ENCODE data around the gene PRR33. TPM values are rescaled to one million over a fixed set of nuclear protein-coding genes. Genes with fewer than 3 reads are reported as not detected.

The PRR33 gene
- total RNA-seq, 2 experiments from 2014 or later = 0.07 to 0.12 TPM

GRCh38 chr11:1847926-1848639, 43.6 kb downstream of the PRR33 start:
- Mint-ChIP-seq H3K27me3 (ENCODE audit: low read depth) (no peaks in the 10 kb centered on the region), H3K36me3 (ENCODE audit: low read depth) (no peaks in the 10 kb centered on the region), H3K4me3 (no peak overlapping the region), H3K27ac (no peak overlapping the region), H3K9me3 (no peaks in the 10 kb centered on the region), H3K4me1 (ENCODE audit: low read depth) (peaks cover 89% of the 10 kb centered on the region)
- no peak for DNase-seq
- intact Hi-C loops (cut with micrococcal nuclease) = no loop called here
- CTCF ChIA-PET = interaction anchor here (1.0 to 3.1 kb wide), 5 partner anchors 153 to 302 kb away, joined by 4 to 14 read pairs (median 5); no protein-coding TSS in a partner anchor

GRCh38 chr11:1847006-1847735, 44.5 kb downstream of the PRR33 start:
- CTCF ChIA-PET = interaction anchor here (0.6 to 2.0 kb wide), 8 partner anchors 14 to 303 kb away, joined by 3 to 6 read pairs (median 4); no protein-coding TSS in a partner anchor
- intact Hi-C loops (cut with micrococcal nuclease) = no loop called here
- no peaks in the 10 kb centered on the region for H3K27me3 Mint-ChIP-seq (ENCODE audit: low read depth)
- H3K4me1 Mint-ChIP-seq (ENCODE audit: low read depth) = peaks cover 82% of the 10 kb centered on the region
- H3K36me3 Mint-ChIP-seq (ENCODE audit: low read depth) = no peaks in the 10 kb centered on the region
- no peaks in the 10 kb centered on the region for H3K9me3 Mint-ChIP-seq
- H3K27ac Mint-ChIP-seq = no peak overlapping the region
- no peak overlapping the region for H3K4me3 Mint-ChIP-seq
- DNase-seq = no peak

DNA sequence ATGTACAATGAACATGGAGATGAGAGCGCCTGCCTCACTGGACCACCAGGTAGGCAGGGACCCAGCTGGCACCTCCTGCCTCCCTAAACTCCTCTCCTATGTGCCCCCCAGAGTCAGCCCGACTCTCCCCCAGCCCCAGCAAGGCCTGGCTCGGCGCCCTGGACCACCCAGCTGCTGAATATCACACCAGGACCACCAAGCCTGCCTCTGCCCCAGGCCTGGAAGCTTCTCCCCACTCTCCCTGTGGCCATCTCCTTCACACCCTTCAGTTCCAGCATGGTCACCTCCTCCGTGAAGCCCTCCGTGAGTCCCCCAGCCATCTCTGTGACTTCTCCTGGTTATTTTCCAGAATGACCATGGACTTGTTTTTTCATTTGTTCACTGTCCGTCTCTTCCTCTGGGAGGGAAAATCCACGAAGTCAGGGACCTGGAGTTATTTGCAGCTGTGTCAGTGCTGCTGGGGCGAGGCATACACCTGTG, 45.2 kb downstream of the PRR33 start:
- H3K27ac Mint-ChIP-seq = no peak overlapping the region
- intact Hi-C loops (cut with micrococcal nuclease) = no loop called here
- H3K9me3 Mint-ChIP-seq = no peaks in the 10 kb centered on the region
- peaks cover 76% of the 10 kb centered on the region for H3K4me1 Mint-ChIP-seq (ENCODE audit: low read depth)
- CTCF ChIA-PET = interaction anchor here (1.0 to 1.7 kb wide), 3 partner anchors 14 to 156 kb away, joined by 3 to 6 read pairs (median 4); no protein-coding TSS in a partner anchor
- no peaks in the 10 kb centered on the region for H3K36me3 Mint-ChIP-seq (ENCODE audit: low read depth)
- no peak for DNase-seq
- no peaks in the 10 kb centered on the region for H3K27me3 Mint-ChIP-seq (ENCODE audit: low read depth)
- H3K4me3 Mint-ChIP-seq = no peak overlapping the region

GRCh38 chr11:1845561-1846452, 45.9 kb downstream of the PRR33 start:
- H3K4me3 Mint-ChIP-seq = no peak overlapping the region
- intact Hi-C loops (cut with micrococcal nuclease) = no loop called here

GRCh38 chr11:1845095-1845429, 46.6 kb downstream of the PRR33 start:
- Mint-ChIP-seq H3K27me3 (ENCODE audit: low read depth) (no peaks in the 10 kb centered on the region), H3K4me3 (peak overlapping the region; percentile 52), H3K36me3 (ENCODE audit: low read depth) (no peaks in the 10 kb centered on the region), H3K9me3 (no peaks in the 10 kb centered on the region), H3K4me1 (ENCODE audit: low read depth) (peaks cover 61% of the 10 kb centered on the region), H3K27ac (peak overlapping the region; percentile 5)
- intact Hi-C loops (cut with micrococcal nuclease) = no loop called here
- CTCF ChIA-PET = no interaction called here
- no peak for DNase-seq

More at GRCh38 chr11:1845561-1846452, 45.9 kb downstream of the PRR33 start:
- Mint-ChIP-seq H3K4me1 (ENCODE audit: low read depth) (peaks cover 69% of the 10 kb centered on the region), H3K9me3 (no peaks in the 10 kb centered on the region), H3K27me3 (ENCODE audit: low read depth) (no peaks in the 10 kb centered on the region), H3K36me3 (ENCODE audit: low read depth) (no peaks in the 10 kb centered on the region), H3K27ac (peak overlapping the region; percentile 5)
- DNase-seq = no peak
- CTCF ChIA-PET = interaction anchor here (0.7 kb wide), 1 partner anchor 152 kb away, joined by 3 read pairs; no protein-coding TSS in a partner anchor

GRCh38 chr11:1844221-1845094, 47.2 kb downstream of the PRR33 start:
- CTCF ChIA-PET = no interaction called here
- peaks cover 58% of the 10 kb centered on the region for H3K4me1 Mint-ChIP-seq (ENCODE audit: low read depth)
- intact Hi-C loops (cut with micrococcal nuclease) = loop anchor here (1.0 kb wide), 1 partner anchor 9 kb away; the partner anchor contains the start of gene LSP1
- peak overlapping the region; percentile 52 for H3K4me3 Mint-ChIP-seq
- H3K27me3 Mint-ChIP-seq (ENCODE audit: low read depth) = no peaks in the 10 kb centered on the region
- no peaks in the 10 kb centered on the region for H3K9me3 Mint-ChIP-seq
- no peaks in the 10 kb centered on the region for H3K36me3 Mint-ChIP-seq (ENCODE audit: low read depth)
- H3K27ac Mint-ChIP-seq = peak overlapping the region; percentile 66
- peak; percentile 73 for DNase-seq

- Mint-ChIP-seq H3K36me3 (ENCODE audit: low read depth) (no peaks in the 10 kb centered on the region), H3K4me1 (ENCODE audit: low read depth) (peaks cover 51% of the 10 kb centered on the region), H3K27ac (no peak overlapping the region), H3K9me3 (no peaks in the 10 kb centered on the region), H3K27me3 (ENCODE audit: low read depth) (no peaks in the 10 kb centered on the region), H3K4me3 (no peak overlapping the region)
- DNase-seq = no peak
- CTCF ChIA-PET = no interaction called here
- intact Hi-C loops (cut with micrococcal nuclease) = loop anchor here (1.0 kb wide), 1 partner anchor 10 kb away; the partner anchor contains the start of gene LSP1
These were observed 47.9 kb downstream of the PRR33 start for GRCh38 chr11:1843796-1844195.

DNA sequence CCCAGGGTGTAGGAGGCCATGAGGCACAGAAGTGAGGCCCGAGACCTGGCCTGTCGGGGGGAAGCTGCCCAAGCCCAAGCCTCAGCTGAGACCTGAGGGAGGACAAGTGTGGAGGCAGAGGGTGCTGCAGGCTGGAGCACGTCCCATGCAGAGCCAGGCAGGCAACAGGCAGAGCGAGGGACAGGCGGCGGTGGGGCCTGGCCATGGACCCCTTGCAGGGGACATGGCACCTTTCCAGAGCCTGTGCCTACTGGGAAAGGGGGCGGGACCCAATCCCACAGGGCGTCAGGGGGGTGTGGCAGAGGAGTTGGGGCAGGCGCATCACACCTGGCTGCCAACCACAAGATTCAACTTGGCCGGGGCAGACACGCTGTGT, 48.6 kb downstream of the PRR33 start:
- Mint-ChIP-seq H3K9me3 (no peaks in the 10 kb centered on the region), H3K4me1 (ENCODE audit: low read depth) (peaks cover 45% of the 10 kb centered on the region), H3K36me3 (ENCODE audit: low read depth) (no peaks in the 10 kb centered on the region), H3K27me3 (ENCODE audit: low read depth) (no peaks in the 10 kb centered on the region), H3K27ac (no peak overlapping the region), H3K4me3 (no peak overlapping the region)
- DNase-seq = no peak
- intact Hi-C loops (cut with micrococcal nuclease) = no loop called here
- CTCF ChIA-PET = interaction anchor here (0.6 kb wide), 1 partner anchor 10 kb away, joined by 3 read pairs; no protein-coding TSS in a partner anchor

- Mint-ChIP-seq H3K9me3 (no peaks in the 10 kb centered on the region), H3K36me3 (ENCODE audit: low read depth) (no peaks in the 10 kb centered on the region), H3K27me3 (ENCODE audit: low read depth) (no peaks in the 10 kb centered on the region), H3K4me3 (no peak overlapping the region), H3K4me1 (ENCODE audit: low read depth) (peaks cover 41% of the 10 kb centered on the region), H3K27ac (no peak overlapping the region)
- intact Hi-C loops (cut with micrococcal nuclease) = no loop called here
- CTCF ChIA-PET = interaction anchor here (0.6 to 1.5 kb wide), 2 partner anchors 9 to 149 kb away, joined by 3 to 4 read pairs; no protein-coding TSS in a partner anchor
- DNase-seq = no peak
These were observed 49.3 kb downstream of the PRR33 start for GRCh38 chr11:1842149-1843097.

GRCh38 chr11:1841511-1842148, 50.1 kb downstream of the PRR33 start:
- H3K4me1 Mint-ChIP-seq (ENCODE audit: low read depth) = peaks cover 36% of the 10 kb centered on the region
- intact Hi-C loops (cut with micrococcal nuclease) = no loop called here
- DNase-seq = no peak

More at GRCh38 chr11:1841511-1842148, 50.1 kb downstream of the PRR33 start:
- CTCF ChIA-PET = interaction anchor here (0.6 to 1.5 kb wide), 4 partner anchors 49 to 310 kb away, joined by 3 to 4 read pairs (median 4); no protein-coding TSS in a partner anchor
- H3K36me3 Mint-ChIP-seq (ENCODE audit: low read depth) = no peaks in the 10 kb centered on the region
- H3K9me3 Mint-ChIP-seq = no peaks in the 10 kb centered on the region
- no peak overlapping the region for H3K27ac Mint-ChIP-seq
- no peak overlapping the region for H3K4me3 Mint-ChIP-seq
- no peaks in the 10 kb centered on the region for H3K27me3 Mint-ChIP-seq (ENCODE audit: low read depth)
